ENCODE measurements around the gene UCK1.

DNA sequence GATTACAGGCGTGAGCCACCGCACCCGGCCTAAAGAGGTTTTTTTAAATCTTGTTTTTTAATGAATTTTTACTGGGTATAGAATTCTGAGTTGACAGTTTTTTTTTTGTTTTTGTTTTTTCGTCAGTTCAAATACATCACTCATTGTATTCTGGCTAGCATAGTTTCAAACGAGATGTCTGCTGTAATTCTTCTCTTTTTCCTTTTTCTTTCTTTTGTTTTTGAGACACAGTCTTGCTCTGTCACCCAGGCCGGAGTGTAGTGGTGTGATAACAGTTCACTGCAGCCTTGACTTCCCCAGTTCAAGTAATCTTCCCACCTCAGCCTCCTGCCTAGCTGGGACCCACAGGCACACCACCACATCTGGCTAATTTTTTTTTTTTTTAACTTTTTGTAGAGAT is 12.1 kb upstream of the UCK1 start:
- TF ChIP-seq, protein P1, sequence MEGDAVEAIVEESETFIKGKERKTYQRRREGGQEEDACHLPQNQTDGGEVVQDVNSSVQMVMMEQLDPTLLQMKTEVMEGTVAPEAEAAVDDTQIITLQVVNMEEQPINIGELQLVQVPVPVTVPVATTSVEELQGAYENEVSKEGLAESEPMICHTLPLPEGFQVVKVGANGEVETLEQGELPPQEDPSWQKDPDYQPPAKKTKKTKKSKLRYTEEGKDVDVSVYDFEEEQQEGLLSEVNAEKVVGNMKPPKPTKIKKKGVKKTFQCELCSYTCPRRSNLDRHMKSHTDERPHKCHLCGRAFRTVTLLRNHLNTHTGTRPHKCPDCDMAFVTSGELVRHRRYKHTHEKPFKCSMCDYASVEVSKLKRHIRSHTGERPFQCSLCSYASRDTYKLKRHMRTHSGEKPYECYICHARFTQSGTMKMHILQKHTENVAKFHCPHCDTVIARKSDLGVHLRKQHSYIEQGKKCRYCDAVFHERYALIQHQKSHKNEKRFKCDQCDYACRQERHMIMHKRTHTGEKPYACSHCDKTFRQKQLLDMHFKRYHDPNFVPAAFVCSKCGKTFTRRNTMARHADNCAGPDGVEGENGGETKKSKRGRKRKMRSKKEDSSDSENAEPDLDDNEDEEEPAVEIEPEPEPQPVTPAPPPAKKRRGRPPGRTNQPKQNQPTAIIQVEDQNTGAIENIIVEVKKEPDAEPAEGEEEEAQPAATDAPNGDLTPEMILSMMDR (IDR thresholded peaks at IDR 0.05; ENCODE audit: insufficient read depth, low read length, poor library complexity, severe bottlenecking) = no peak
- TF ChIP-seq EZH2phosphoT487 (conservative IDR thresholded peaks at IDR 0.05; ENCODE audit: low read length) = no peak
